ENCODE results near the gene LBH.
"Not testable (repeated sequence)": the region's sequence is repeated elsewhere in the genome, so short reads cannot be mapped to it uniquely, and the experiment has no call there.

The LBH gene

GRCh38 chr2:30259071-30259470, 27.7 kb downstream of the LBH start:
- DNase-seq (ENCODE audit: low spot score) = no peak

DNA sequence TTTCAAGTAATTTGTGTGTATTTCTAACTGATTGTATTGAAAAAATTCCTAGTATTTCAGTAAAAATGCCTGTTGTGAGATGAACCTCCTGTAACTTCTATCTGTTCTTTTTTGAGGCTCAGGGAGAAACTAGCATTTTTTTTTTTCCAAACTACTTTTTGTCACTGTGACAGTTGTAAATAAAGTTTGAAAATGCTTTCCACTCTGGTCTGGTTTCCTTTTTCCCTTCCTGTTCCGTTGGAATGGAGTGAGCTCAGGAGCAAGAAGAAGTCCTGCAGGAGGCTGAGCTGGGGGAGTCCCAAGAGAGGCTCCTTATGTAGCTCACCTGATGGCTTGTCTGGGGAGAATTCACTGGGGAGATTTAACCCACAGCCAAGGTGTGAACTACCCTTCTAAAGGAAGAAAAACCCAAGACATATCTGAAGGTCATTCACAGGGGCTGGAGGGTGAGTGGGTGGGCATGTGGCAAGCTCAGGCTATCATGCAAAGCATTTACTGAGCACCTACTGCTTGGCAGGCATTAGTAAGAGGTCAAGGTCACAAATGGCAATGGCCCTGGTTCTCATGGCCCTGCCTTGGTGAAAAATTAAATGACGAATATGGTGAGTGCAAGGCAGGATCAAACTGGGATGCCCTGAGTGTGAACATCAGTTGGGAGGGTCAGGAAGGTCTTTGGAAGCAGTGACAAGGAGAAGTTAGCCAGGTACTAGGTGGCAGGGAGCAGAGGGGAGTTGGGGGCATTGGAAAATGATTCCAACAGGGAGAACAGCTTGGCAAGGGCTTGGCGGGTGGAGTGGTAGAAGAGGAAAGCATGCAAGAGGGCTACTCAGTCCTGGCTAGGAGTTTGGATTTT, 28.7 kb downstream of the LBH start:
- no peak for DNase-seq (ENCODE audit: low spot score)

GRCh38 chr2:30260941-30261340, 29.6 kb downstream of the LBH start:
- DNase-seq (ENCODE audit: low spot score) = no peak

DNA sequence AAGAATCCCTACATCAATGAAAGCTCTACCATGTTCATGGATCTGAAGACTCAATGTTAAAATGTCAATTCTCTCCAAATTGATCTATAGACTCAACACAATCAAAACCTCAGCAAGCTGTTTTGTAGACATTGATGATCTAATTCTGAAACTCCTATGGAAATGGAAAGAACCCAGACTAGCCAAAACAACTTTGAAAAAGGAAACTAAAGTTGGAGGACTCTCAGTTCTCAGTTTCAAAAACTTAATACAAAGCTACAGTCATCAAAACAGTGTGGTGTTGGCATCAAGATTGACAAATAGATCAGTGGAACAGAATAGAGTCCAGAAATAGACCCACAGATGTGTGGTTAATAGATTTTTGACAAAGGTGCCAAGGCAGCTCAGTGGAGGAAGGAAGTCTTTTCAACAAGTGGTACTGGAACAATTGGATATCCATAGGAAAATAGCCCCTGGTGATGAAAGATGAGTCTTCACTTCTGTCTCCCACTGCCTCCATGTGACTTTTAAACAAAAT, 30.4 kb downstream of the LBH start:
- no peak for DNase-seq (ENCODE audit: low spot score)

- DNase-seq (ENCODE audit: low spot score) = no peak
These were observed 31.5 kb downstream of the LBH start for GRCh38 chr2:30262716-30263309.

DNA sequence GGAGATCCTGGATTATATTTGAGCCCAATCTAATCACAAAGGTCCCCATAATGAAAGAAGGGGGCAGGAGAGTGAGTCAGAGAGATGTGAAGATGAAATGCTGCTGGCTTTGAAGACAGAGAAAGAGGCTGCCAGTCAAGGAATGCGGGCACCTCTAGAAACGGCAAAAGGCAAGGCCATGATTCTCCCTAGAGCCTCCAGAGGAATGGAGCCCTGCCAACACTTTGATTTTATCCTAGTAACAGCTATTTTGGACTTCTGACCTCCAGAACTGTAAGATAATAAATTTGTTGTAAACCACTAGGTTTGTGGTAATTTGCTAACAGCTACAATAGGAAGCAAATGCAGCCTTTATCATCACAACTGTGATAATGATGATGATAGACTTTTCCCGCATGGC, 32.9 kb downstream of the LBH start:
- DNase-seq (ENCODE audit: low spot score) = no peak

DNA sequence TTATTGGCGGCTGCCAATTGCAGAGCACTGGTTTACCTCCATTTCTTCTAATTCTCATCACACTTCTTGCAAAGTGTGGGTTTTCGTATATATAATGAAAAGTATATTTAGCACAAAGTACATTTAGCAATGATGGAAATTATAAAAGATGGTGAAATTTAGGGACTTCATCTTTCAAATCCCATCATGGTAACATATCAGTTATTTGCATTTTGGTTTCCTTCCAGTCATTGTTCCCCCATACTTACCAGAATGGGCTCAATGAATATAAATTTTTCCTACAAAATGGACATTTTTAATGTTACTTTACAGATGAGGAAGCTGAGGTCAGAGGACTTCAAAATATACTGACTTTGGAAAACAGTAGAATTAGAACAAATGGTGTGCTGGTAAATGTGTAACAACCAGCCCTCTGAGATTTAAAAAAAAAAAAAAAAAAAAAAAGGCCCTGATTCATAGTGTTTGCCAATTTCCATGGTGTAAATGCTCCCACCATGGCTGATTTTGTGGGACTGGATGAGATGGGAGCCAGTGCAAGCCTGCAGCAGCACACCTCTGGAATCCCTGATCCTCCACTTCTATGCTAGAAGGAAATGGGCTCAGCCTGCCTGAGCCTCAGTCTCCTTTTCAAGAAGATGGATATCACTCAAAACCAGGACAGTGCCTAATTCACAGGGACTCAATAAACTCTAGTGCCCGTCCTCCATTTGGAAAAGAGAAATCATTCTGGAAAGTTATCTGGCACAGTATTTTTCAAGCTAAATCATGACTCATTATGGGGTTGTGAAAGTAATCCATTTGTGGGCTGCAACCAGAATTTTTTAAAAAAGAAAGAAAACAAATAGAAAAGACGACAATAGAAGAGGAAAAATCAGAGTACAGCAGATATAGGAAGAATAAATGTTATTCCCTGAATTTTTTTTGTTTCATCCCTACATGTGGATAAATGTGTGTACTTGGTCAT, 34.0 kb downstream of the LBH start:
- no peak for DNase-seq (ENCODE audit: low spot score)

DNA sequence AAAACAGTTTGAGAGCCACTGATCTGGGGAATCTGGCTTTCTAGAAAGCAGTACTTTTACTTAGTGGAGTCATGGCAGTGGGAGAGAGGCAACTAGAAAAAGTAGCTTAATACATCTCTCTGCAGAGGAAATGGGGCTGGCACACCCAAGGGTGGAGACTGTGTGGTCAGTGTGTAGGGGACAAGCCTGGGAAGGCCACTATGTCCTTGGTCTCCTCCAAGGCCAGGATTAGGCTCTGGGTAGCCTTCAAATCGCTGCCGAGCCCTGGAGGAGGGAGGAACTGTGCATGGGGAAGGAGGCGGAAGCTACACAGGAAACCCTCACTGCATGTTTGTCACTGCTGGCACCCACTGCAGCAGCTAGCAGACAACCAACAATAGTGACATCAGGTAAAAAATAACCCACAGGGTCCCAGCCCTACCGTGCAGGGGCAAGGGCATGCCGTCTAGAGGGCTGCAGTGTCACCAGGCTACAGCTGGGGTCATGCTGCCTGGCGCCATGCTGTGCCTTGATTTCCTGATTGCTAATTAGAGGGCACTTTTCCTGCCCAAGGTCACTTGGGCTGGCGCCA, 34.8 kb downstream of the LBH start:
- no peak for DNase-seq (ENCODE audit: low spot score)

GRCh38 chr2:30266705-30267104, 35.4 kb downstream of the LBH start:
- DNase-seq (ENCODE audit: low spot score) = no peak

DNA sequence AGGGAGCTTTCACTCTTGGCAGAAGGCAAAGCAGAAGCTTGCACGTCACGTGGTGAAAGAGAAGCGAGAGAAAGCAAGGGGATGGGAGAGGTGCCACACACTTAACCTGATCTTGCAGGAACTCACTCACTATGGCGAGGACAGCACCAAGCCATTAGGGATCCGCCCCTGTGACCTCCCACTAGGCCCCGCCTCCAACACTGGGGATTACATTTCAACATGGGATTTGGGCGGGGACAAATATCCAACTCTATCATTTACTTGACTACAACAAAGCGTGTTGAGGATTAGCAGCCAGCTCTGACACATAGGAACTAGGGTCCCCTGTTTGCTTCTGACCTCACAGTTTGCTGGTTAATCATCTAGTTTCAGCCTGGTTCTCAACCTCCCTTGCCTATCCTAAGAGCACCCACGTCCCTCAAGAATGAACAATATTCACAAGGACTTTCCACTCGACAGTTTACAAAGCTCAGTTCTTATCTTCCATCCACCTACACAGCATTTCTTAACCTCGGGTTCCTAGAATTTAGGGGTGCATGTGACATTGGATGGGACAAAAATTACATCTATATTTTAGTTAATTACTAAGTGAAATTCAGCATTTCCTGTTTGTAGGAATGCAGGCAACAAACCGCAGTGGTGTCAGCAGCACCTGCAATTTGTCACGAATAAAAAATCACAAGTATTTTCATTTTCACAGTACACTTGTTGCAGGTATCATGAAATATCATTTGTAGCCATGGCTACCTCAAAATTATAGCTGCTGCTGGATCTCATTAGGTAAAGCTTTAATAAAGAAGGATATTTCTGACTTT, 36.0 kb downstream of the LBH start:
- no peak for DNase-seq (ENCODE audit: low spot score)

DNA sequence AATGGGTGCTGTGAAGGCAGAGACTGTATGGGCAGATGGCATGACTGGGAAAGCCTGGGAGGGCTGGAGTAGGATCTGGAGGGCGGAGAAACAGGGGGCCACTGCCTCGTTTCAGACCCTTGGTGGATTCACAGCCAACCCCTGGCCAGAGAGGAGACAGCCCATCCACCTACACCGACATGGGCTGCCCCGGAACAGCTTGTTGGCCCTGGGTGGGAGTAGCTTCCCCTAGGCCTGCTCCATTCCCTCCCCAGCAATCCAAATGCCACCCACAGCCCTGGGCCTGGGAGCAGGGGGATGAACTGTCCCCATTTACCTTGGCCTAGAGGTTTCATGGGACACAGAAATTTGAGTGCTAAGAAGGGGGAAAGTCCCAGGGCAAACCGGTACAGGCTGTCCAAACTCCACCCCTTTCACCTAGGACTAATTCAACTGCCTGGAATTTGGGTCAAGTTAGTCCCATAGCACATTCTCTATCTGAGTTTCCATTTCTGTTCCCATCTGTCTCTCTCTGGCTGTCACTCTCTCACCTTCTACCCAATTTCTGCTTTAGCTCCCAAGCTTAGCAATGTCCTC, 37.0 kb downstream of the LBH start:
- DNase-seq (ENCODE audit: low spot score) = no peak

- DNase-seq (ENCODE audit: low spot score) = not testable (repeated sequence)
These were observed 37.9 kb downstream of the LBH start for GRCh38 chr2:30269114-30269770.

DNA sequence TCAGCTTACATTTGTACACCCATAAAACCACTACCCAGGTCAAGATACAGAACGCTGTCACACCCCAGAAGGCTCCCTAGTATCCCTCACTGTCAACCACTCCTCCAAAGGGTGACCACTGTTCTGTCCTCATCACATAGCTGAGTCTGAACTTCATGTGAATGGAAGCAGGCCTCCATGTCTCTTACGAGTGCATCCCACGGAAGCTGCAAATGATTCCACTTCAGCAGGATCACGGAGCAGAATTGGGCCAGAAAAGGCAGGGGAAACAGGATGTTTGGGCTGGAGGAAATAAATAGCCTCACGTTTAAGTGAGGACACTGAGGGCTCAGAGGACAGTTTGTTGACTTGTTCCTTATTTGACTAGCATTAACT, 38.4 kb downstream of the LBH start:
- DNase-seq (ENCODE audit: low spot score) = no peak

DNA sequence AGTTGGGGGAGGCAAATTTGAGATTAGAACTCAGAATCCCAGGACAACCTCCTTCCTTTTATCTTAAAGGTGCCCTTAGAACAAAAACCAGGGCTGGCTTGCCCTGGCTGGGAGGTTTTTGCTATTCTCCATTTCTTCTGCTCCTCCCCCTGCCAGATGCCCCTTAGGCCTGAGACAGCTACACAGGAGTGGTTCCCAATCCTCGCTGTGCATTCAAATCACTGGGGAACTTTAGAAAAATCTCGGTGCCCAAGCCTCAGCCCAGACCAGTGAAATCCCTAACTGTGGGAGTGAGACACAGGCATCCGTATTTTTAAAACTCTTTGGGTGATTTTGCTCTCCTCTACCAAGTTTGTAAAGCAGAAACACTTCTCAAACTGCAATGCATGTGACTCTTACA, 38.8 kb downstream of the LBH start:
- no peak for DNase-seq (ENCODE audit: low spot score)

DNA sequence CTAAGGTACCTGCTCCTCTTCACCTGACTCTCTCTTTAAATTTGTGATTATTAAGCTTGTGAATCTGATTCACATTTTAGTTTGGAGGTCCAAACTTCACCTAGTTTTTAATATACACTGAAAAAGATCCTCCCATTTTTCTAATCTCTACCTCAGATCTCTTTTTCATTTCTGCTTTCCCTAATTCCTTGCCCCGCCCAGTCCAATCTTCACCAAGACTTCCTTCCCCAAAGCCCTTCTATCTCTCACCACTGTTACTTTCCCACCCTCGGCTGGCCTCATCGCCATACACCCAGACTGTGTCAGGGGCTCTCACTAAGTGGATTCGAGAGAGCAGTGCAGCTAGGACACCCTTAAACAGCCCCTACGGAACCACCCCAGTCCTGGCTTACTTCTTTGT, 40.0 kb downstream of the LBH start:
- DNase-seq (ENCODE audit: low spot score) = no peak

GRCh38 chr2:30272286-30272685, 41.0 kb downstream of the LBH start:
- DNase-seq (ENCODE audit: low spot score) = no peak

- DNase-seq (ENCODE audit: low spot score) = peak; percentile 35
These were observed 41.6 kb downstream of the LBH start for GRCh38 chr2:30272761-30273573.

DNA sequence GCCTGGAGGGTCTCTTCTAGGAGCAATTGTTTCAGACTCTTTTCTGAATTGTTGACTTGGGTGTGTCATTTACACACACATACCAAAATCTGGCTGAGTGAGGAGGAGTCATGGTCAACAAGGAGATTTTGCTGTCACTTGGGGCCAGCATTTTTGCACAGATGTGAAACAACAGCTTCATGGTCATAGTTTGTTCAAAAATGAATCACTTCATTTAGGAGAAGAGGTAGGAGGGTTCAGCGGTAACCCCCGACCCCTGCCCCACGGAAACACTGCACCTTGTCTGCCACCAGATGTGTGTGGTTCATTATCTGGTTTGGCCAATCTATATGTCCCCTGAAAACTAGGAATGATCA, 42.2 kb downstream of the LBH start:
- DNase-seq (ENCODE audit: low spot score) = no peak

DNA sequence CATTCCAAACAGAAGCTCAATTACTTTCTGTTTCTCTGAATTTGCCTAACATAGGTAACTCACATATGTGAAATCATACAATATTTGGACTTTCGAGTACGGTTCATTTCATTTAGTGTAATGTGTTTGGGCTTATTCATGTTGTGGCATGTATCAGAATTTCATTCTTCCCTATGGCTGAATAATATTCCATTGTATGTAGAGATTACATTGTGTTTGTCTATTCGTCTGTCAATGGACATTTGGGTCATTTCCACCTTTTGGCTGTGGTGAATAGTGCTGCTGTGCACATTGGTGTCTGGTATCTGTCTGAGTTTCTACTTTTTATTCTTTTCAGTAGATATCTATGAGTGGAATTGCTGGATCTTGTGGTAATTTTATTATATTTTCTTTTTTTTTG, 43.9 kb downstream of the LBH start:
- DNase-seq (ENCODE audit: low spot score) = no peak

All from RKO (cell line).